Smooth muscle cell (in vitro differentiated cells): ENCODE measurements around the gene TAMALIN. TPM values are rescaled to one million over a fixed set of nuclear protein-coding genes. Genes with fewer than 3 reads are reported as not detected.

Experiments used
- DNase-seq: peaks from one replicate; lab custom pipeline; 2025; ENCODE audit not compliant: unreplicated experiment; lab: John Stamatoyannopoulos, UW
- H2AFZ ChIP-seq: fragments of 200-600 bp; sonication (generic); 2 replicates; pipeline ENCODE4 v1.6.0; 2016; ENCODE audit warnings: antibody characterized with exemption, low read depth, mild to moderate bottlenecking
- H3F3A ChIP-seq: fragments of 200-600 bp; sonication (generic); 2 replicates; pipeline ENCODE4 v1.6.0; 2017; ENCODE audit warnings: antibody characterized with exemption, low read depth
- H3K27ac ChIP-seq: fragments of 200-600 bp; sonication (generic); 2 replicates; pipeline ENCODE4 v1.5.1; 2016; ENCODE audit warnings: low read depth, mild to moderate bottlenecking
- H3K27me3 ChIP-seq: fragments of 200-600 bp; sonication (generic); 2 replicates; pipeline ENCODE4 v1.6.1; 2016; ENCODE audit warnings: low read depth, mild to moderate bottlenecking
- H3K36me3 ChIP-seq: fragments of 200-600 bp; sonication (generic); 2 replicates; pipeline ENCODE4 v1.5.1; 2016; ENCODE audit warnings: low read depth
- H3K4me1 ChIP-seq: fragments of 200-600 bp; sonication (generic); 2 replicates; pipeline ENCODE4 v1.5.1; 2016; ENCODE audit warnings: low read depth
- H3K4me2 ChIP-seq: fragments of 200-600 bp; sonication (generic); 2 replicates; pipeline ENCODE4 v1.6.0; 2016; ENCODE audit warnings: mild to moderate bottlenecking
- H3K4me3 ChIP-seq: fragments of 200-600 bp; sonication (generic); 2 replicates; pipeline ENCODE4 v1.5.1; 2016; ENCODE audit warnings: mild to moderate bottlenecking
- H3K79me2 ChIP-seq: fragments of 200-600 bp; sonication (generic); 2 replicates; pipeline ENCODE4 v1.6.0; 2016; ENCODE audit warnings: low read depth, mild to moderate bottlenecking
- H3K9ac ChIP-seq: fragments of 200-600 bp; sonication (generic); 2 replicates; pipeline ENCODE4 v1.6.0; 2016; ENCODE audit warnings: low read depth
- H3K9me3 ChIP-seq: fragments of 200-600 bp; sonication (generic); replicated peaks from 2 replicates; pipeline ENCODE4 v1.5.1; 2016; ENCODE audit warnings: low read depth
- H4K20me1 ChIP-seq: fragments of 200-600 bp; sonication (generic); 2 replicates; pipeline ENCODE4 v1.6.0; 2016; ENCODE audit warnings: low read depth
- CTCF ChIP-seq: fragments of 200-600 bp; sonication (generic); IDR thresholded peaks from 2 replicates; pipeline ENCODE4 v1.5.1; 2017; ENCODE audit warnings: borderline replicate concordance, mild to moderate bottlenecking, antibody characterized with exemption; ENCODE audit not compliant: insufficient read depth, poor library complexity, severe bottlenecking
- WGBS: methylation state at CpG from one replicate; pipeline ENCODE4 v1.1.7; 2016; ENCODE audit warnings: low lambda C conversion rate; 5-methylcytosine and 5-hydroxymethylcytosine counted together
- polyA plus RNA-seq: library from polyadenylated mRNA; unstranded; fragments of >200 nt; fragmentation: Nextera tagmentation; extraction: Ambion mirVana; gene quantifications from 2 replicates; pipeline ENCODE4 v1.2.1, GENCODE V29; 2016
- total RNA-seq: library from RNA; depleted of rRNA; stranded (reverse); fragments of >200 nt; gene quantifications from 2 replicates; pipeline ENCODE4 v1.2.3, GENCODE V29; 2014

Gene TAMALIN
- total and polyA plus RNA-seq, 2 experiments from 2014 or later: 4.1 to 32.4 TPM

- Histone ChIP-seq H3K4me1 (peaks cover 27% of the 10 kb centered on the region), H4K20me1 (peaks cover 28% of the 10 kb centered on the region), H3K4me2 (peak overlapping the region; percentile 85), H3F3A (peaks cover 29% of the 10 kb centered on the region), H3K36me3 (no peaks in the 10 kb centered on the region), H3K9me3 (no peaks in the 10 kb centered on the region), H3K27ac (peak overlapping the region; percentile 70), H3K4me3 (no peak overlapping the region), H3K27me3 (no peaks in the 10 kb centered on the region), H3K79me2 (peaks cover 28% of the 10 kb centered on the region), H2AFZ (no peak overlapping the region), H3K9ac (no peak overlapping the region)
- TF ChIP-seq CTCF: no peak
- DNase-seq: no peak
- 89% methylated on average over 2 of the region's 2 CpGs for WGBS
Observed at GRCh38 chr12:52035926-52036325, 29.2 kb downstream of the TAMALIN start.

GRCh38 chr12:52036587-52037171 is 29.9 kb downstream of the TAMALIN start:
- Histone ChIP-seq H4K20me1 (peaks cover 35% of the 10 kb centered on the region), H3K36me3 (no peaks in the 10 kb centered on the region)
- 16% methylated on average over 36 of the region's 53 CpGs for WGBS

GRCh38 chr12:52037248-52037861 is 30.6 kb downstream of the TAMALIN start:
- peaks cover 24% of the 10 kb centered on the region for H3K4me1 ChIP-seq
- no peaks in the 10 kb centered on the region for H3K36me3 ChIP-seq
- DNase-seq: no peak
- H3K4me3 ChIP-seq: peak overlapping the region; percentile 96
- H3K27me3 ChIP-seq: no peaks in the 10 kb centered on the region
- H3K27ac ChIP-seq: peak overlapping the region; percentile 83
- peaks cover 28% of the 10 kb centered on the region for H3K79me2 ChIP-seq
- 1% methylated on average over 54 of the region's 59 CpGs for WGBS
- no peaks in the 10 kb centered on the region for H3K9me3 ChIP-seq
- H3F3A ChIP-seq: peaks cover 25% of the 10 kb centered on the region
- H3K9ac ChIP-seq: peak overlapping the region; percentile 98
- peak overlapping the region; percentile 98 for H3K4me2 ChIP-seq
- TF ChIP-seq CTCF: no peak
- H2AFZ ChIP-seq: no peak overlapping the region
- H4K20me1 ChIP-seq: peaks cover 36% of the 10 kb centered on the region

More at GRCh38 chr12:52036587-52037171, 29.9 kb downstream of the TAMALIN start:
- Histone ChIP-seq H3K9ac (peak overlapping the region; percentile 55), H3K79me2 (peaks cover 28% of the 10 kb centered on the region), H3K4me2 (peak overlapping the region; percentile 85), H3K9me3 (no peaks in the 10 kb centered on the region), H3K27me3 (no peaks in the 10 kb centered on the region), H3K4me3 (peak overlapping the region; percentile 42), H2AFZ (no peak overlapping the region), H3F3A (peaks cover 29% of the 10 kb centered on the region), H3K4me1 (peaks cover 27% of the 10 kb centered on the region), H3K27ac (peak overlapping the region; percentile 70)
- peak; percentile 52 for DNase-seq
- TF ChIP-seq CTCF: no peak
